Coronary artery (tissue), 2 donors: Measurements from ENCODE around the gene TTC28.
"Not testable (repeated sequence)": the region's sequence is repeated elsewhere in the genome, so short reads cannot be mapped to it uniquely, and the experiment has no call there.

Experiments
- DNase-seq: peaks from one replicate; pipeline ENCODE4 v3.0.0-alpha.2; 2017; ENCODE audit warnings: low spot score
- H3K27ac ChIP-seq, 2 donors: fragments of 200-600 bp; sonication (generic); one replicate each; pipeline ENCODE4 v1.5.1; 2016 to 2019
- H3K4me3 ChIP-seq: fragments of 200-600 bp; sonication (generic); 2 replicates; pipeline ENCODE4 v1.5.1; 2016; ENCODE audit warnings: mild to moderate bottlenecking, moderate library complexity
- CTCF ChIP-seq: fragments of 200-600 bp; sonication (generic); IDR thresholded peaks from one replicate; pipeline ENCODE4 v1.5.1; 2019; ENCODE audit warnings: antibody characterized with exemption

Gene TTC28

DNA sequence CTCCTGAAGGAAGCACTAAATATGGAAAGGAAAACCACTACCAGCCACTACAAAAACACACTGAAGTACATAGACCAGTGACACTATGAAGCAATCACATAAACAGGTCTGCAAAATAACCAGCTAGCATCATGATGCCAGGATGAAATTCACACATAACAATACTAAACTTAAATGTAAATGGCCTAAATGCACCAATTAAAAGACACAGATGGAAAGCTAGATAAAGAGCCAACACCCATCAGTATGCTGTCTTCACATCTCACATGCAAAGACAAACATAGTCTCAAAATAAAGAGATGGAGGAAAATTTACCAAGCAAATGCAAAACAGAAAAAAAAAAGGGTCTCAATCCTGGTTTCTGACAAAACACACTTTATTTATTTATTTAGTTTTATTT is 171.7 kb downstream of the TTC28 start:
- Histone ChIP-seq H3K27ac (no peak overlapping the region), H3K4me3 (no peak overlapping the region)
- no peak for TF ChIP-seq CTCF
- DNase-seq = no peak

- no peak for TF ChIP-seq CTCF
- no peak for DNase-seq
- Histone ChIP-seq H3K4me3 (no peak overlapping the region), H3K27ac (no peak overlapping the region)
These were observed 173.5 kb downstream of the TTC28 start for GRCh38 chr22:28506150-28506535.

- Histone ChIP-seq H3K27ac (no peak overlapping the region), H3K4me3 (no peak overlapping the region)
- no peak for DNase-seq
- no peak for TF ChIP-seq CTCF
These were observed 174.1 kb downstream of the TTC28 start for GRCh38 chr22:28505416-28506149.

DNA sequence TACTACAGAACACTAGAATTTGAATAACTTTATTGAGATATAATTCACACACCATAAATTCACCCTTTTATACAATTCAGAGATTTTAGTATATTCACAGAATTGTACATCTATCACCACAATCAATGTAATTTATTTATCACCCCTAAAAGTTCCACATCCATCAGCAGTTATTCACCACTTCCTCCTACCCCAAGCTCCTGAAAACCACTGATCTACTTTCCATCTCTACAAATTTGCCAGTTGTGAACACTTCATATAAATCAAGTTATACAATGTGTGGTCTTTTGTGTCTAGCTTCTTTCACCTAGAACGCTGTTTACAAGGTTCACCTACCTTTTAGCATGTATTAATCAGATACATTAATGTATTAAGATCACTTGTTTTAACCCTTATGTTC is 179.6 kb downstream of the TTC28 start:
- no peak for DNase-seq
- no peak overlapping the region for H3K4me3 ChIP-seq
- no peak overlapping the region for H3K27ac ChIP-seq

GRCh38 chr22:28498044-28498443 is 181.6 kb downstream of the TTC28 start:
- H3K27ac ChIP-seq = no peak overlapping the region
- no peak overlapping the region for H3K4me3 ChIP-seq
- TF ChIP-seq CTCF = no peak

More for the DNA sequence above, 179.6 kb downstream of the TTC28 start:
- TF ChIP-seq CTCF = no peak

DNA sequence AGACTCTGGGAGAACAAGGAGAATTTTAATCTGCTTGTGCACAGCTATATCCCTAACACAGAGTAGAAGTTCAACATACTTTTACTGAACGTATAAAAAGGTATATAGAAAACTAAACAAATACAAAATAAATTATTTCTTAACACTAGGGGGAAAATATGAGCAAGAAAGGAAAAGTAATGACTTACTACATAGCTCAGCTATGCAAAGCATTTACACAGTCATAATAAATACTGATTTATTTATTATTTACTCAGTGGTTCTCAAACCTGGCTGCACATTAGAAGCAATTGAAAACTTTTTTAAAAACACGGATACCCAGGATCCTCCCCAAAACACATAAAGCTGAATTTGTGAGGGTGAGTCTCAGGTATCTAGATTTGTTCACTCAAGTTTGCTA is 182.5 kb downstream of the TTC28 start:
- no peak for DNase-seq
- H3K27ac ChIP-seq = no peak overlapping the region
- no peak overlapping the region for H3K4me3 ChIP-seq
- TF ChIP-seq CTCF = no peak

More at GRCh38 chr22:28498044-28498443, 181.6 kb downstream of the TTC28 start:
- no peak for DNase-seq

DNA sequence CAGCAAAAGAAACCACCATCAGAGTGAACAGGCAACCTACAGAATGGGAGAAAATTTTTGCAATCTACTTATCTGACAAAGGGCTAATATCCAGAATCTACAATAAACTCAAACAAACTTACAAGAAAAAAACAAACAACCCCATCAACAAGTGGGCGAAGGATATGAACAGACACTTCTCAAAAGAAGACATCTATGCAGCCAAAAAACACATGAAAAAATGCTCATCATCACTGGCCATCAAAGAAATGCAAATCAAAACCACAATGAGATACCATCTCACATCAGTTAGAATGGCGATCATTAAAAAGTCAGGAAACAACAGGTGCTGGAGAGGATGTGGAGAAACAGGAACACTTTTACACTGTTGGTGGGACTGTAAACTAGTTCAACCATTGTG is 188.4 kb downstream of the TTC28 start:
- H3K4me3 ChIP-seq, H3K27ac ChIP-seq, DNase-seq: not testable (repeated sequence)
